ENCODE measurements around the gene TAC3. TPM values are rescaled to one million over a fixed set of nuclear protein-coding genes. Genes with fewer than 3 reads are reported as not detected.
A peak's percentile ranks its signal among the peaks of the same experiment; 100 is the strongest.

The TAC3 gene
- total RNA-seq, 1 experiment from 2014 or later: 6.2 TPM

- Histone ChIP-seq H2BK20ac (ENCODE audit: low read depth, low read length, poor library complexity, severe bottlenecking) (no peak overlapping the region), H3K18ac (ENCODE audit: insufficient read length, low read depth, low read length) (no peak overlapping the region), H2BK15ac (ENCODE audit: low read depth, low read length) (no peak overlapping the region), H3K4me2 (ENCODE audit: insufficient read depth, insufficient read length, low read length) (no peak overlapping the region), H2BK12ac (ENCODE audit: insufficient read length, low read depth, low read length) (no peak overlapping the region), H3K14ac (ENCODE audit: insufficient read depth, low read length) (no peak overlapping the region), H4K5ac (ENCODE audit: insufficient read length, low read depth, low read length) (no peak overlapping the region), H4K20me1 (ENCODE audit: control insufficient read depth, insufficient read depth, insufficient read length) (no peaks in the 10 kb centered on the region), H3K23ac (ENCODE audit: insufficient read length, low read depth, low read length) (no peak overlapping the region), H3K4me1 (ENCODE audit: insufficient read depth, low read length) (peaks cover 3% of the 10 kb centered on the region; the same call in 1 of the 2 replicates), H3K27me3 (ENCODE audit: insufficient read depth, low read length) (no peaks in the 10 kb centered on the region), H2BK5ac (ENCODE audit: insufficient read length, low read length) (no peak overlapping the region), H3K9ac (ENCODE audit: extremely low read depth, insufficient read length, low read length) (no peak overlapping the region), H4K8ac (replicated peaks; ENCODE audit: insufficient read length, low read depth, low read length) (no peak overlapping the region), H3T11ph (ENCODE audit: low read length) (no peak overlapping the region), H4K91ac (ENCODE audit: insufficient read length, low read depth, low read length) (no peak overlapping the region), H3K9me3 (ENCODE audit: control insufficient read depth, low read depth, low read length) (no peaks in the 10 kb centered on the region), H2BK120ac (ENCODE audit: low read depth, low read length, poor library complexity, severe bottlenecking) (no peak overlapping the region), H3K4ac (ENCODE audit: low read depth, low read length) (no peak overlapping the region), H3K79me2 (ENCODE audit: insufficient read depth, low read length) (no peaks in the 10 kb centered on the region), H3K56ac (ENCODE audit: insufficient read length, low read depth, low read length) (no peak overlapping the region), H3K23me2 (ENCODE audit: insufficient read length, low read depth, low read length, poor library complexity, severe bottlenecking) (no peaks in the 10 kb centered on the region), H2AK5ac (ENCODE audit: insufficient read length, low read length) (no peak overlapping the region), H3K27ac (ENCODE audit: insufficient read length, low read depth, low read length) (no peak overlapping the region), H3K79me1 (ENCODE audit: insufficient read depth, low read depth, low read length, poor library complexity, severe bottlenecking) (no peaks in the 10 kb centered on the region), H2AFZ (ENCODE audit: low read length) (no peak overlapping the region)
- peaks cover 1% of the 10 kb centered on the region; the same call in 1 of the 2 replicates for H3K27me3 Mint-ChIP-seq (ENCODE audit: low read depth)
- H3K36me3 Mint-ChIP-seq (ENCODE audit: insufficient read depth in 1 of 3, low read depth in 3 of 3): peaks cover 0 to 7% (median 6%) of the 10 kb centered on the region in 3 experiments; a peak in 5 of 7 replicates
- no CpG with 5 or more reads among the region's 7 CpGs for WGBS (ENCODE audit: extremely low coverage, insufficient read length, low lambda C conversion rate)
- DNase-seq: peak; percentile 24
- no peaks in the 10 kb centered on the region for H3K9me3 Mint-ChIP-seq
- H3K27ac Mint-ChIP-seq: no peak overlapping the region
- no peak overlapping the region for H3K4me3 Mint-ChIP-seq
- peaks cover 18 to 26% of the 10 kb centered on the region in 2 experiments for H3K4me1 Mint-ChIP-seq
- no peak for TF ChIP-seq CTCF (conservative IDR thresholded peaks at IDR 0.05)
Observed at GRCh38 chr12:56990648-56991318, 25.5 kb downstream of the TAC3 start.

Measured in H9 (cell line).